Urothelium cell line (cell line): ENCODE data around the gene MKX.
"Not testable (repeated sequence)": the region's sequence is repeated elsewhere in the genome, so short reads cannot be mapped to it uniquely, and the experiment has no call there.

ENCODE experiments used
- DNase-seq: peaks from one replicate; pipeline ENCODE4 v3.0.0; 2011; ENCODE audit warnings: low spot score, mixed read lengths
- FAIRE-seq: peaks from 2 replicates; lab custom pipeline; 2011; peaks lifted over from hg19 to GRCh38; lab: Jason Lieb, UNC

MKX gene

GRCh38 chr10:27695706-27696105, 49.9 kb downstream of the MKX start:
- no peak for DNase-seq
- FAIRE-seq: no peak

- FAIRE-seq: peak; percentile 66
- DNase-seq: no peak
Observed at GRCh38 chr10:27695088-27695487, 50.5 kb downstream of the MKX start.

GRCh38 chr10:27692663-27693062, 53.0 kb downstream of the MKX start:
- FAIRE-seq (no peak), DNase-seq (no peak)

- DNase-seq (no peak), FAIRE-seq (no peak)
Observed at GRCh38 chr10:27688991-27689390, 56.6 kb downstream of the MKX start.

- DNase-seq (no peak), FAIRE-seq (no peak)
Observed at GRCh38 chr10:27688276-27688675, 57.3 kb downstream of the MKX start.

- FAIRE-seq (no peak), DNase-seq (no peak)
Observed at GRCh38 chr10:27687743-27688142, 57.9 kb downstream of the MKX start.

GRCh38 chr10:27687326-27687725, 58.3 kb downstream of the MKX start:
- FAIRE-seq (no peak), DNase-seq (no peak)

- FAIRE-seq: no peak
- DNase-seq: no peak
Observed at GRCh38 chr10:27685681-27686080, 59.9 kb downstream of the MKX start.

- no peak for FAIRE-seq
- no peak for DNase-seq
Observed at GRCh38 chr10:27683226-27683625, 62.4 kb downstream of the MKX start.

- FAIRE-seq: not testable (repeated sequence)
Observed at GRCh38 chr10:27681795-27682194, 63.8 kb downstream of the MKX start.

GRCh38 chr10:27680691-27681605, 64.7 kb downstream of the MKX start:
- FAIRE-seq (no peak), DNase-seq (no peak)

More at GRCh38 chr10:27681795-27682194, 63.8 kb downstream of the MKX start:
- not testable (repeated sequence) for DNase-seq

- no peak for FAIRE-seq
- no peak for DNase-seq
Observed at GRCh38 chr10:27680006-27680557, 65.5 kb downstream of the MKX start.

- FAIRE-seq: no peak
- no peak for DNase-seq
Observed at GRCh38 chr10:27679369-27679912, 66.2 kb downstream of the MKX start.

GRCh38 chr10:27678166-27678565, 67.5 kb downstream of the MKX start:
- FAIRE-seq: no peak
- no peak for DNase-seq

GRCh38 chr10:27673065-27673464, 72.6 kb downstream of the MKX start:
- no peak for FAIRE-seq

GRCh38 chr10:27671821-27672220, 73.8 kb downstream of the MKX start:
- FAIRE-seq (no peak), DNase-seq (no peak)

More at GRCh38 chr10:27673065-27673464, 72.6 kb downstream of the MKX start:
- DNase-seq: no peak

- FAIRE-seq (no peak), DNase-seq (no peak)
Observed at GRCh38 chr10:27664461-27664860, 81.2 kb downstream of the MKX start.

- FAIRE-seq (no peak), DNase-seq (no peak)
Observed at GRCh38 chr10:27663621-27664020, 82.0 kb downstream of the MKX start.

- FAIRE-seq (no peak), DNase-seq (no peak)
Observed at GRCh38 chr10:27661514-27662286, 83.9 kb downstream of the MKX start.

- no peak for DNase-seq
Observed at GRCh38 chr10:27660711-27661110, 84.9 kb downstream of the MKX start.

GRCh38 chr10:27660268-27660667, 85.4 kb downstream of the MKX start:
- no peak for FAIRE-seq

More at GRCh38 chr10:27660711-27661110, 84.9 kb downstream of the MKX start:
- FAIRE-seq: no peak

More at GRCh38 chr10:27660268-27660667, 85.4 kb downstream of the MKX start:
- no peak for DNase-seq
